NB4 (cell line): ENCODE measurements around the gene CXXC5.

Experiments
- CTCF ChIP-seq: IDR thresholded peaks from one replicate; pipeline ENCODE4 v1.5.1; 2012; ENCODE audit warnings: low read depth, low read length
- MAX ChIP-seq: IDR thresholded peaks from 2 replicates; pipeline ENCODE4 v1.6.1; 2011; ENCODE audit warnings: low read depth, low read length
- MYC ChIP-seq: IDR thresholded peaks from 2 replicates; pipeline ENCODE4 v1.6.1; 2011; ENCODE audit warnings: low read depth, low read length
- POLR2A ChIP-seq: IDR thresholded peaks from 2 replicates; pipeline ENCODE4 v1.6.1; 2011; ENCODE audit warnings: mild to moderate bottlenecking; ENCODE audit not compliant: insufficient read length; ENCODE audit errors: extremely low read depth

GRCh38 chr5:139688088-139688702, 40.0 kb downstream of the CXXC5 start:
- TF ChIP-seq CTCF (no peak), POLR2A (no peak), MAX (no peak), MYC (no peak)
